Measurements from ENCODE around the gene ADORA2A.

GRCh38 chr22:24429411-24430365 is 2.3 kb downstream of the ADORA2A start:
- TF ChIP-seq EZH2phosphoT487 (IDR thresholded peaks at IDR 0.05; ENCODE audit: insufficient read depth, low read depth) (no peak), EZH2 (IDR thresholded peaks at IDR 0.05; ENCODE audit: insufficient read depth, poor library complexity, severe bottlenecking) (no peak)
